GM12874 (cell line): ENCODE data around the gene ENDOU.

ENCODE experiments used
- CTCF ChIP-seq: IDR thresholded peaks from 2 replicates; pipeline ENCODE4 v1.5.1; 2011; ENCODE audit warnings: low read depth, mild to moderate bottlenecking, control low read depth, low read length, moderate library complexity; ENCODE audit not compliant: insufficient read depth

ENDOU gene

GRCh38 chr12:47722941-47723631 is 2.2 kb downstream of the ENDOU start:
- no peak for TF ChIP-seq CTCF

- no peak for TF ChIP-seq CTCF
These were observed 3.0 kb downstream of the ENDOU start for GRCh38 chr12:47722136-47722834.

GRCh38 chr12:47721431-47721973 is 3.8 kb downstream of the ENDOU start:
- no peak for TF ChIP-seq CTCF

GRCh38 chr12:47718531-47718930 is 6.8 kb downstream of the ENDOU start:
- TF ChIP-seq CTCF = no peak

GRCh38 chr12:47717443-47718193 is 7.7 kb downstream of the ENDOU start:
- TF ChIP-seq CTCF = peak; percentile 73

- no peak for TF ChIP-seq CTCF
These were observed 8.2 kb downstream of the ENDOU start for GRCh38 chr12:47717046-47717442.
